ENCODE results near the gene SIN3B. TPM values are rescaled to one million over a fixed set of nuclear protein-coding genes. Genes with fewer than 3 reads are reported as not detected.

SIN3B gene
- total and polyA plus RNA-seq, 2 of the 13 experiments (the other 11 are each of a cell fraction or from before 2014, with no cell fraction given): 12.9 to 25.7 TPM

- DNase-seq (ENCODE audit: low spot score) (no peak), FAIRE-seq (no peak), ATAC-seq (no peak)
- Histone ChIP-seq H3K4me2 (ENCODE audit: low read depth, low read length) (no peak overlapping the region), H3K36me3 (replicated peaks in 1 of 2; ENCODE audit: control insufficient read depth in 1 of 2, insufficient read depth in 2 of 2, low read length in 2 of 2) (no peaks in the 10 kb centered on the region), H2AFZ (ENCODE audit: low read length) (no peak overlapping the region), H4K20me1 (ENCODE audit: insufficient read depth, low read length) (no peaks in the 10 kb centered on the region), H3K4me1 (ENCODE audit: insufficient read depth, low read length) (no peaks in the 10 kb centered on the region), H3K9me3 (ENCODE audit: low read length) (peaks cover 17% of the 10 kb centered on the region), H3K79me2 (ENCODE audit: insufficient read depth, low read length) (no peaks in the 10 kb centered on the region), H3K9ac (ENCODE audit: insufficient read depth, low read depth, low read length) (no peak overlapping the region), H3K27me3 (ENCODE audit: control insufficient read depth in 1 of 2, insufficient read depth in 2 of 2, low read length in 2 of 2) (no peaks in the 10 kb centered on the region; a peak in 1 of 5 replicates), H3K4me3 (replicated peaks in 1 of 3; ENCODE audit: insufficient read depth in 1 of 3, low read depth in 2 of 3, low read length in 3 of 3) (no peak overlapping the region), H3K27ac (ENCODE audit: extremely low read length, insufficient read depth, low read length) (no peak overlapping the region)
- TF ChIP-seq MED8 (CRISPR knock-in tag; IDR thresholded peaks at IDR 0.05; ENCODE audit: insufficient replicate concordance) (no peak), JUN (CRISPR knock-in tag; IDR thresholded peaks at IDR 0.05) (no peak), FOXO1 (CRISPR knock-in tag; IDR thresholded peaks at IDR 0.05) (no peak), GMEB1 (CRISPR knock-in tag; IDR thresholded peaks at IDR 0.05; ENCODE audit: borderline replicate concordance) (no peak), FOXC1 (CRISPR knock-in tag; IDR thresholded peaks at IDR 0.05; ENCODE audit: borderline replicate concordance) (no peak), NONO (IDR thresholded peaks at IDR 0.05) (no peak), NONO (CRISPR knock-in tag; conservative IDR thresholded peaks at IDR 0.05) (no peak), CBX1 (IDR thresholded peaks at IDR 0.05; ENCODE audit: low read depth) (no peak), ZNF101 (CRISPR knock-in tag; IDR thresholded peaks at IDR 0.05; ENCODE audit: borderline replicate concordance, low read depth) (no peak), ZBED4 (CRISPR knock-in tag; IDR thresholded peaks at IDR 0.05; ENCODE audit: borderline replicate concordance) (no peak), CCAR2 (optimal IDR thresholded peaks at IDR 0.05; ENCODE audit: low read depth, low read length) (no peak), ZSCAN21 (CRISPR knock-in tag; IDR thresholded peaks at IDR 0.05; ENCODE audit: borderline replicate concordance) (no peak), ZNF354B (CRISPR knock-in tag; IDR thresholded peaks at IDR 0.05) (no peak), ZBTB8A (CRISPR knock-in tag; IDR thresholded peaks at IDR 0.05; ENCODE audit: borderline replicate concordance, low read depth) (no peak), ZNF180 (CRISPR knock-in tag; IDR thresholded peaks at IDR 0.05; ENCODE audit: borderline replicate concordance, low read depth) (no peak), ZMYM3 (CRISPR knock-in tag; IDR thresholded peaks at IDR 0.05) (no peak)
- BruUV-seq (replicated peaks): no TSS peak
- intact Hi-C loops (cut with micrococcal nuclease; ENCODE audit: unreplicated experiment): no loop called here
- ChIA-PET CTCF (ENCODE audit: low intra/inter-chr PET ratio, low total read pairs) (no interaction called here), POLR2A (no interaction called here)
- in situ Hi-C loops (cut with HindIII; ENCODE audit: extremely low pct_ligation_motif_present, low pct_unique_long_range_greater_than_20kb): no loop called here
- no CpG with 5 or more reads among the region's 11 CpGs for WGBS (ENCODE audit: low lambda C conversion rate)
Observed at GRCh38 chr19:16914421-16914820, 85.2 kb downstream of the SIN3B start.
